NCI-H1092 (cell line): ENCODE measurements around the gene NAPA.

Source experiments
- DNase-seq: peaks from one replicate; lab custom pipeline; 2025; lab: John Stamatoyannopoulos, UW

The NAPA gene

DNA sequence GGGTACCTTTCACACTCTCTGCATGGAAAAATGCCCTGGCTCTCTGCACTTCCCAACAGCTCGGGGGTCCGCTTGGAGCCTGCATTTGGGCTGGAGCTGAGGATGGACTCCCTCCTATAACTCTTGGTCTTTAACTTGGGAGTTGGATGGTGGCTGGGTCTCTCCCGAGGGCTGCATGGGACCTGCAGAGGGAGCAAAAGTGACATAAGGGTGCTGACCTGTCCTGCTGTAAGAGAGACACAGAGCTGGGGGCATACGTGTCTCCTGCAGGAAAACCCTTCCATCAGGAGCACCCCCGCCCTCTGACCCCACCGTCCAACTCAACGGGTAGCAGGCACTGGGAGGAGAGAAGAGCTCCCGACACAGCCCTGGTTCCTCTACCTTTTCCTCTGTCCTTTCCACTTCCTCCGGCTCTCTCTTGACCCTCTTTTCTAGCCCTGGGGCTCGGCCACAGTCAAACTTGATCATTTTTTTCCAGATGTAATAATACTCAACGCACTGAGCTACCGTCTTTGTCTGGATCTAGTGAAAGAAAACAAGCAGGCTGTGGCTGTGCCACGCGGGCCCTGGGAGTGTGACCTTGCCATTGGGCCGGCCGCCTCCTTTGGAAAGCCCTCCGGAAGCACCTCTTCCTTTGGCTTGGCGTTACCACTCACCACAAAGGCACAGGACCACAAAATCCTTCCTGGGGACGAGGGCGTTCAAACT, 6.8 kb upstream of the NAPA start:
- DNase-seq = no peak

DNA sequence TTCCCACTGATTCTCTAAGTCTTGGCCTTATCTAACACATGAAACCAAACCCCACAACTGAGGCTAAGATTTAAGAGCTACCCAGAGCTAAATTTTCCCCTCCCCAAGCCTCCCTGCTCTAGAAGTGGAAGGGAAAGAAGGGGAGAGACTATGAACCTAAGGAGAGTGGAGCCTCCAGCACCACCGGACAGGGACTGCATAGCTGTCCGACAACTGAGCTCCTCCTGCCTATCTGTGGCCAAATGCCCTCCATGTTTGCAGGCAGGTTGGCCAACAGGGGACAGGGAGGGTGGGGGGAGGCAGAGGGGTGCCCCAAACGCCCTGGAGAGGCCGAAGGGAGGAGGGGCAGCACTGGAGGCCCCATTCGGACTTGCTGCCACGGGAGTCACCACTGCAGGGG, 6.0 kb upstream of the NAPA start:
- DNase-seq = no peak

DNA sequence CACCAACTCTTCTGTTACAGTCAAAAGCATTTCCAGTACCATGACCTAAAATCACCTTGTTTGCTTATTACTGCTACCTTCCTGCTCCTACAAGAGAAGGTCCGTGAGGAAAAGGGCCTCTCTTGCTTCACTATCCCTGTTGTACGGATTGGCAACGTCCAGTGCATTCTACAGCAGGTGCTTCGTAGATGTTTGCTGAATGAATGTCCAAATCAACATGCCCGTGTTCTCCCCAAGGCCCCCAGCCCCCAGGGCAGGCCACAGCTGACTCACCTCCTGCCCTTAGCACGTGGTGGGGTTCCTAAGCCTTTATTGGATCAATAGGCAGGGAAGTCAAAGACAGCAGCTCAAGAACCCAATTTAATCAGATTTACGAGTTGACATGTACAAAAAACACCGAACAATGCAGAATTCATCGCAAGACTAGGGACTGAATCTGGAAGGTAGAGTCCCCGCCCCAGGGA, 5.5 kb upstream of the NAPA start:
- no peak for DNase-seq

DNA sequence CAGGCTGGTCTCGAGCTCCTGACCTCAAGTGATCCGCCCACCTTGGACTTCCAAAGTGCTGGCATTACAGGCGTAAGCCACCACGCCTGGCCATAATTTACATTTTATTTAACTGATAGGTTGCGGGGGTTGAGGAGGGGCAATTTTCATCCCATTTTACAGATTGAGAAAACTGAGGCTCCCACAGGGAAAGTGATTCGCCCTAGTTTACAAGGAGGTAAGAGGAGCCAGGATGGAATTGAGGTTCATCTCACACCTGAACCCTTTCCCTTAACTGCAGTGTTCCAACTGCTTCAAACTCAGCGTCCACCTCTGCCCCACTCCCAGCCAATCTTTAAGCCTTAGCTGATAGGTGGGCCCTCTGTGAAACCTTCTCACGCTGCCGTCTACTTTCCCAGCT, 4.0 kb upstream of the NAPA start:
- DNase-seq = no peak

DNA sequence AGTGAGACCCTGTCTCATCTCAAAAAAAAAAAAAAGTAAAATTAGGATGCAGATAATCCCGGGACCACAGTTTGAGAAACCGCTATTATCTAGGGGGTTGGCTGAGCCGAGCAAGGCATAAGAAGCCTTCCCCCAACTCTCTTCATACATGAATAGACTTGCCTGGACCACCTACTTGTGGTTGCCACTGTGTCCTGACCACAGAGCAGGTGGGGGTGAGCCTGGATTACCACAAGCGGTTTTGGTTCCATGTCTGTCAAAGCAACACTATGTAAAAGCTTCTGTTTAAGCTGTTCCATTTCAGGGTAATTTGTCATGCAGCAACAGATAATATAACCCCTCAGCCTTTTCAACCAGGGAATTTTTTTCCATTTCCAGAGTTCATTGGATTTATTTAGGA, 3.3 kb upstream of the NAPA start:
- no peak for DNase-seq

DNA sequence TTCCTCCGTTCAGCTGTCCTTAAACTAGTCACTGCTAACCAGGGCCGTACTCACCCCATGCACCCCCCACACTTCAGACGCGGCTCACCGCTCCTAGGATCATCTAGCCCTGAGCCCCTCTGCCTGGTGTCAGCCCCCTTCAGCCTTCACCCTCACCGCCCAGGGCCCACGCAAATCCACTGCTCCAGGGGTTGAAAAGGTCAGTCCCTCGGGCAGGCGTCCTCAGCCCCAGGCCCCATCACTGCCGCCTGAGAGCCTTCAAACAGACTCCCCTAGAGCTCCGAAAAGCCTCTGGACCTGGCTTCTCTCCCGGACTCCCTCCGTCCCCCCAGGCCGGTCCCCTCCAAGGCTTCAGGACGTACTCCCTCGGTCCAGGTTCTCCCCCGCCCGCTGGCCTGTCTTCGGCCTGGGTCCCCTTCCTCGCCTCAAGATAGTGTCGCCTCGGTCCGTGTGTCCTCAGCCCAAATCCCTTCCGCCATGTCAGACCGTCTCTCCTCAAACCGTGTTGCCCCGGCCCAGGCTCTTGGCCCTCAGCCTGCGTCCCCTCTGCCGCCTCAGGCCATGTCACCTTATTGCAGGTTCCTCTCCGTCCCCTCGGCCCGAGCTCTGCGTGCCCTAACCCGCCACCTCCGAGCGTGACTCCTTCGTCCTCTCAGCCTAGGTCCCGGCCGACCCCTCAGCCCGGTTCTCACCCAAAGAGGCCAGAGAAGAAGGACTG, 553 bp downstream of the NAPA start:
- no peak for DNase-seq

DNA sequence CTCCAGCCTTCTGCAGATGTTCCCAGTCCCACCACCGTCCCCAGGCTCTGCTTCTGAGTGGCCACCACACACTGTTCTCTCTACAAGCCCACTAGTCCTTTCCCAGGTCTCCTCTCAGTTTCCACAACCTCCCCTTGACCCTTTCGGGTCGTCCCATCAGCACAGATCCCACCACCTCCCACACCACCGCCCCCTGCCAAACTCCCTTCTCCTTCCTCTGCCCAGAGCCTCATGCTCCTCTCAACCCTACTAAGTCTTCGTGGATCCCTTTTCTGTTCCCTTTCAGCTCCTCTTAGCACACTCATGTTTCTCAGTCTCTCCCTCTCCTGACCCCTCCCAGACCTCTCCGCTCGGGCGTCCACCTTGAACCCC, 1.9 kb downstream of the NAPA start:
- DNase-seq = no peak

DNA sequence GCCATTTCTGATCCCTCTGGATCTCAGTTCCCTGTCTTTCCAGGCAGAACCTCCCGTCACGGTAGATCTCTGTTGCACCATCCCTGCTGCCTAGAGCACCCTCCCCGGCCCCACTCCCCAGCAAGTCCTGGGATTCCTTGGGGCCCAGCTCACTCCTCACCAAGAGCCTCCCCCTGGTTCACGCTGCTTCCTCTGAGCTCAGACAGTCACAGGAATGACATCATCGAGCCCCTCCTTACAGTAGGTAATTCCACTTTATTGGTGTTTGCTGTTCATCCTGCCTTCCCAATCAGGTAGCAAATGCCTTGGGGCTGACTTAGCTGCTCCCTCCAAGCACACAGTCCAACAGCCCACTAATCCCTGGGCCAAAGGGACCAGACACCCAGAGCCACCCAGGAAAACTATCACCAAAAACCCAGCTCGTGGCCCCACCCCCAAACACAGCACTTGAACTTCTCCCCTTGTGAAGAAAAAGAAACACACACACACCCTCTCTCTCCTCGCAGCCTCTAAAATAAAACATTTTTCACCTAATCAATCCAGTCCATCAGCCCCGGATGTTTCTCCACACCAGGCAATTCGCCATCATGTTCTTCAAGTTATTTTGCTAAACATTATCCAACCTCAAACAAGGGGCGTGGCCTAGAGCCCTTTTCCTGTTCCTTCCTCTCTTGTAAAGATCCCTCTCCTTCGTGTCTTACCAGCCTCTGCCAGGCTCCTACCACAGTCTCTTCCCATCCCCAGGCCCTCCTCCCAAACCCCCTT, 2.5 kb downstream of the NAPA start:
- no peak for DNase-seq

DNA sequence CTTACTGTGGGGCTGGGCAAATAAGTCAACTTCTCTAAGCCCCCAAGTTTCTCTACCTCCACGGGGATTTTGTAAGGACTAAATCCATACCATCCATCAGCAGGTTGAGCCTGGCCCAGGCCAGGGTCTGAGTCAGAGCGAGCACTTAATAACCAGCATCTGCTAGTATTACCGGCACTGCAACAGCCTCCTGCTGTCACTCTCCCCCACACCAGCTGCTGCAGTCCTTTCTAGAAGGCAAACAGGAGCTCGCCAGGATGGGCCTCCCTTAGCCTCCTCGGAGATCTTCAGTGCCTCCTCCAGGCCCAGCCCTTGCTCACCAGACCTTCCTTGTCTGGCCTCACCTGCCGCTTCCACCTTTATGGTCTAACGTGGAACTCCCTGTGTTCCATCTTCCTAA, 3.2 kb downstream of the NAPA start:
- no peak for DNase-seq

DNA sequence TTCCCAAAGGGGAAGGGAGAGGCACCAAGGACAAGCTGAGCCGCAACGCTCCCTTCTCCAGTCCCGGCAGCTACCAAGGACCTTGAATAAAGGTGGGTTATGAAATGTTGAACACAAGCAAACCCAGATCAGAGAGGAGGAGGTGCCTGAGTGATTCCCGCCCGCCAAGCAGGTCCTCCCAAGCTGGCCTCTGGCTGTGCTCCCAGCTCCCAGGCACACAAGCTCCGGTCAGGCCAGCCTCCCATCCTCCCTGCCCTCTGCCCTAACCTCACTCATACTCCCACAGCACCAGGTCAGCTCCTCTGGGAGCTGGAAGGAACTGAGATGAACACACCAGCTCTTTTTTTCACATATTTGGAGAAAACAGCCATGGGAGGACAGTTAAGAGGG, 3.7 kb downstream of the NAPA start:
- no peak for DNase-seq

DNA sequence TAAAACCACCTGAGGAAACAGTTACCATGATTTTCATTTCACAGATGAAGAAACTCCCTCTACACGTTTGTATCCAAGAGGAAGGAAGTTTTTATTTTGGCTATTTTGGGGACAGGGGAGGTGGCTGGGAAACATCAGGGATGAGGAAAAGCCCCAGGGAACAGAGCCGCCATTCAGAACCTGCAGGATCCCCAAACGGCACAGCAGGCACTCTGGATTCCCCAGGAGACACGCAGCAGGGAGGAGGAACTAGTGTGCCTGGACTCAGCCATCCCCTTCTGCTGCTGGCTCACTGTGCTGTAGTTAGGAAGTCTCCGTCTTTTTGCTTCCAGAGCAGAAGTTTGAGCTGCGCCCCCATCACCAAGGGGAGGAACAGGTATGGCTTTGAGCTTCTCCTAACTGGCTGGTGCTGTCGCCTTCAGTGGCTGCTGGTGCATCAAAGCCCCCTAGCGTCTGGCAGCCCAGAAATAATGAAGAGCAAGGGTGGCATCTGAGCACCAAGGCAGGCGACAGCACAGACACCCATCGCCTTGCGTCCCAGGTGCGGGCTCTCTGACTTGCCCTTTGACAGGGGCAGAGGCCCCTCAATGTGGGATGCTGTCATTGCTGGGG, 4.2 kb downstream of the NAPA start:
- DNase-seq = no peak

DNA sequence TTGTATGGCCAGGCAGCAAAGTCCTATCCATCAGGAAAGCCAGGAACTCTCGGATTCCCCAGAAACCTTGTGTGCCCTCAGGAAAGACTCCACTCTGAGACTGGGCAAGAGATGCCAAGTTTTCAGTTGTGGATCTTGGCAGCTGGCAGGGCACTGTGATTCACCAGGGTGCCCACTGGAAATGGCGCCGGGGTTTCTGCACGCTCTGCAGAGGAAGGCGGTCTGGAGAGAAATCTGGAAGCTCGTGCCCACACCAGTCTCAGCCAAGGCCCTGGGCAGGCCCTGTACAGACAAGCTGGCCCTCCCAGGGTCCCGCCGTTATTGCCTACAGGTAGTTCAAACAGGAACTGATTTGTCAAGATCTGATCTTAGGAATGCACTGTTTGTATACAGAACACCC, 4.9 kb downstream of the NAPA start:
- no peak for DNase-seq

DNA sequence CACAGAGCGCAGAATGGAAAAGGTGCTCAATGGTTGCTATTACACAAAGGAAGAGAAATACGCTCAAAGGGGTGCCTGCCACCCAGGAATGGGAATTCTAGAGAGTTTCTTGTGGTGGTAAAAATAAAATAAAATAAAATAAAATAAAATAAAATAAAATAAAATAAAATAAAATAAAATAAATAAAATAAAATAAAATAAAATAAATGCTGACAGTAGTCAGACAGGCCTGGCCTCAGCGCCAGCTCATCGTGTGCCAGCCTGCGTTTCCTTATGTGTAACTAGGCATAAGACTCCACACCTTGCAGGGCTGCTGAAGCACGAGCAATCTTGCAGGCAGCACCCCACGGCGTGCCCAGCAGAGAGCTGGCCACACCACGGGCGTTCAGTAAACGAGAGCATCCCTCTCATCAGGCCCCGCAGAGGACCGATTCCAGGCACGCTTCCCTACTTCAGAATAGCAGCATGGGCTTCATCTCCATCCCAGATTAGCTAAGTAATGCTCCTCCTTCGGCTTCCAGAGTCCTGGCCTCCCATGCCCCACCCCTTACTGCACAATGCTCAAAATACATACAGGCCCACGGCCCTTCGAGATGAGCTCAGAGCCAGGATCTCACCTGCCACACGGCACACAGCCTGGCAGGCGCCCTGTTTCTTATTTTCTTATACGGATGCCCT, 5.6 kb downstream of the NAPA start:
- DNase-seq = no peak

DNA sequence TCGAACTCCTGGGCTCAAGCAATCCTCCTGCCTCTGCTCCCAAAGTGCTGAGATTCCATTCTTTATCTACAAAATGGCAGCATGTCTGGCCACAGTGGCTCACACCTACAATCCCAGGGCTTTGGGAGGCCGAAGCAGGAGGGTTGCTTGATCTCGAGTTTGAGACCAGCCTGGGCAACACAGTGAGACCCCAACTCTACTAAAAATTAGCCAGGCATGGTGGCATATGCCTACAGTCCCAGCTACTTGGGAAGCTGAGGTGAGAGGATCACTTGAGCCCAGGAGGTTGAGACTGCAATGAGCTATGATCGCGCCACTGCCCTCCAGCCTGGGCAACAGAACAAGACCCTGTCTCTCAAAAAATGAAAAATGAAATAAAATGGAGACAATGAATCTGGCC, 6.1 kb downstream of the NAPA start:
- DNase-seq = no peak

DNA sequence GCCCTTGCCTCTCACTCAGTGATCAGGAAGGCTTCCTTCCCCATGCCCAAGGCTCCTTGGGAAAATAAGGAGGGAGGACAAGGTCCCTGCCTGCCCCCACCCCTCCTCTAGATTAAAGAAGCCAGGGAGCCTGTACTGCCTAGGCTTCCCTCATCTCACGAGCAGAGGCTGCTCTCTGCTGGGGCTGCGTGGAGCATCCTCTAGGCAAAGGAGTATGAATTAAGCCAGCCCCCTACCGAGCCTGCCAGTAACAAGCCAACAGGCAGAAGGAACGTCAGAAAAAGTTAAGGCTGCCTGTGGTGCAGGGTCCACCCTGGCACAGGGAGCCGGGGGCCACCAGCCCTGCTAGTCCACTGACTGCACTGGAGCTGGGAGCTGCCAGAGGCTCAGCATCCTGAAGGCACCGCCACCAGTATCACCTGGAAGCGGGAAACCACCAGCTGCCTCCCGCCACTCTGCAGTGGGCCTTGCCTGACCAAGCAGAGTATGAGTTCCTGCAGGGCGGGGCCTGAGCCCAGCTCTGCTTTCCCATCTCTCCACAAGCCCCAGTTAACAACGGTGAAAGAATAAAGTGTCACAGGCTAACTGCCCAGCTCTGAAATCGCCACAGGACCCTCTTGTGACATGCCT, 6.8 kb downstream of the NAPA start:
- no peak for DNase-seq

DNA sequence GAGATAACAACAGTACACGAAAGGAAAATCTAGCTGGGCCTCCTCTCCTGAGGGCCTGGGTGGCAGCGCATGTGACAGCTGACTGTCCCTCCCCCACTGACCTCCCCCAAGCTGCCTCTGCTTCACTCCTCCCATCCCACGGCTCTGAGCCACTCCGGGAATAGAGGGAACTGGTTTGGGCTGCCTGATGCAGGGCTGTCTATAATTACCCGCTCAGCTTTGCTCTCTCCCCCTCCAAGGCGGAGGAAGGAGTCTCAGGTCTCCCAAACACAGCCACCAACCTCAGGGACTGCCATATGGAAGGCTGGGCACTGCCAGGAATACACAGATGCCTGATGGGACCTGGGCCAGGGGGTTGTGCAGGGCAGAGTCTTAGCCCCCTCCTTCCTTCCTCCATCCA, 7.9 kb downstream of the NAPA start:
- DNase-seq = no peak

DNA sequence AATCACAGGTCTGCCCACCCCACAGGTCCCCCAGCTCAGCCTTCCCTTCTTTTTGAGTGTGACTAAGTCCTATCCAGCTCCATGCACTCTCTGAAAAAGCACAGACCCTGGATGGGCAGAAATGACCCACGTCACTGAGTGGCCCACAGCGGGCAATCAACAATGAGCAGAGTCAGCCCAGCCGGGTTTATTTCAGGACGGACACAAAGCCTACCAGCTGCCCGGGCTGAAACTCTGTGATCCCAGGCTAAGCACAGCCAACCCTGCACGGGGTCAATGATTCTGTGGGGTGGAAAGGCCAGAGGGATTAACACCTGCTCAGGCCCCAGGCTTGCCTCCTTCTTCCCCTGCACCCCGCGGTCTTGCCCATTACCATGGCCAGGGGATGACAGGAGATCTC, 8.4 kb downstream of the NAPA start:
- no peak for DNase-seq

DNA sequence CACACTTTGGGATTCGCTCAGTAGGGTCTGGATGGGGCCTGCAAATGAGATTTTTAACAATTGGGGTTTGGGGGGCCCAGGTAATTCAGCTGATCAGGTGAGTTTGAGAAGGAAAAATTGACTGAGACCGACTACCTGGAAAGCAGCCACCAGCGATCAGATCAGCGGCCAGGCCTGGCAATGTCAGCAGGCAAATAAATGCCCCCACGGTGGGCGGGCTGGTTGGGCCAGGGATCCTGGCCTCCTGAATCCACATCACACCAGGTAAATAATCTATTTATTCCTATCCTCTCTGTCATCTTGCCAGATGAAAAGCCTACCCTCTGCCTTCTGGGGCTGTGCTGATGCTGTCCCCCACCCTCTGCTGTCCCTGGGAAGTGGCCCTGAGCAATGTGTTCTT, 9.4 kb downstream of the NAPA start:
- DNase-seq = no peak

DNA sequence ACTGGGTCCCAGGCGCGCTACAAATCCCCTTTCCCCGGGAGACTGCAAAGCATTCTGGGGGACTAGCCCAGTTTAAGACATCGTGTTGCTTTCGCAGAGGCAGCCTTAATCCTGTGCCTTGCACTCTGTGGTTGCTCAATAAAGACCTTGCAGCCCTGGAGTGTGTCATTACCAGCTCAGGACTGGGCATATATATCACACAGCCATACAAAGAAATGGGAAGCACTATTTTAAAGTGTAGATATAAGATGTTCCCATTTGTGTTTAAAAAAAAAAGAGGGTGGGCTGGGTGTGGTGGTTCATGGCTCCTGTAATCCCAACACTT, 11.1 kb downstream of the NAPA start:
- DNase-seq = no peak

DNA sequence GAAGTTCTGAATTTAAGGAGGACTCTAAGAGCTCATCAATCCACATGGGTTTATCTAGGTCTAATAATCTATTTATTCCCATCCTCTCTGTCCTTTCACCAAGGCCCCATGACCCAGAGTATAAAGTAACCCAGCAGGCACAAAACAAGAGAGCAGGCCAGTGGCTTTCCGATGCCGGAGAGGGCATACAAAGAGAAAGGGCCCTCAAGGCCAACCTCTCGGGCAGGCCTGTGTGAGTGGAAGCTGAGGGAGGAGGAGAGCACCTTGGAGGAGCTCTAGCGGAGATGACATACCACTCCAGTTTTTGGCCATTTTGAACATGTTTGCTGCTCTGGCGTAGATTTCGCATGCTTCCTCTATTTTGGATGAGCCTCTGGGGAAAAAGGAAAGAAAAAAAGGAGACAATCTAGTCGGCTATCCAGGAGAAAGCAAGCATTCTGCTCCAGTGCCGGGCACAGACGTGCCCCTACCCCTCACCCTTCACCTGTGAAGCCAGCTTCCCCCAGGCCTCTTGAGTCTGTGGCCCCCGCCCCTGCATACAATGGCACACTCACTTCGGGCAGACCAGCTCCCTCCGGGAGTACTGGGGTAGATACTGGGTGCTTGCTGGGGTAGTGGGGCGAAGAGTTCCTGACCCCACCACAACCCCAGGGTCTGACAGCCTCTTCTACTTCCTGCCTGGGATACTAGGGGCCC, 11.6 kb downstream of the NAPA start:
- DNase-seq = no peak
